HCT116 (cell line): ENCODE results near the gene NHSL2. TPM values are rescaled to one million over a fixed set of nuclear protein-coding genes. Genes with fewer than 3 reads are reported as not detected.

Source experiments
- ATAC-seq: fragments of 200-7000 bp; cut with Tn5 transposase; 2 replicates; pipeline ENCODE4 v1.9.1; 2020; ENCODE audit warnings: mild to moderate bottlenecking, moderate library complexity
- BruUV-seq: library from RNA; stranded (reverse); fragments of 400-500 nt; replicated peaks from 2 replicates; lab custom pipeline; 2021; lab: Mats Ljungman, UMichigan
- CTCF ChIA-PET: fragments of 300-600 bp; sonication (Branson Sonifier 250); formaldehyde crosslinking; loops from one replicate; lab custom pipeline; 2021; ENCODE audit warnings: antibody characterized with exemption; lab: Charles Lee
- POLR2A ChIA-PET: fragments of 300-600, 350-600 bp; sonication (Branson Sonifier 250); formaldehyde crosslinking; loops from one replicate; lab custom pipeline; 2021; ENCODE audit warnings: antibody characterized with exemption; lab: Charles Lee
- RAD21 ChIA-PET, 2 experiments: fragments of 300-600 bp; sonication (Branson Sonifier 250); formaldehyde crosslinking; loops; one replicate each; lab custom pipeline; 2023; ENCODE audit warnings: low total read pairs in 2 of 2; ENCODE audit not compliant: uncharacterized antibody in 2 of 2, unreplicated experiment in 2 of 2, low non-redundant PET in 1 of 2; lab: Charles Lee
- DNase-seq: peaks from one replicate; pipeline ENCODE4 v3.0.0-alpha.2; 2010; ENCODE audit warnings: low read depth, low spot score
- H2AFZ ChIP-seq: fragments of 200-600 bp; shearing (Covaris generic), sonication (generic); 2 replicates; pipeline ENCODE4 v1.6.1; 2017; ENCODE audit warnings: low read depth, mixed run types, mixed read lengths, antibody characterized with exemption, low read length; ENCODE audit not compliant: poor library complexity, severe bottlenecking
- H3K27ac ChIP-seq: 2 replicates; pipeline ENCODE4 v1.5.1; 2012; ENCODE audit warnings: low read depth, low read length
- H3K27me3 ChIP-seq: fragments of 200-600 bp; sonication (generic); 2 replicates; pipeline ENCODE4 v1.6.1; 2016; ENCODE audit warnings: mixed run types, low read length, mixed read lengths; ENCODE audit not compliant: insufficient read depth
- H3K36me3 ChIP-seq, 2 experiments: fragments of 200-500 bp in 1 of 2; fragments of 200-600 bp in 1 of 2; sonication (Bioruptor generic) in 1 of 2; sonication (generic) in 1 of 2; 2 replicates each; pipeline versions ENCODE4 v1.5.1 to v1.6.1; 2014 to 2016; ENCODE audit warnings: low read length in 2 of 2, inconsistent platforms in 1 of 2, mixed read lengths in 1 of 2, mixed run types in 1 of 2; ENCODE audit not compliant: insufficient read depth in 2 of 2, control insufficient read depth in 1 of 2
- H3K4me1 ChIP-seq, 2 experiments: fragments of 200-600 bp in 1 of 2; sonication (generic) in 1 of 2; 2 replicates each; pipeline versions ENCODE4 v1.5.1 to v1.6.1; 2012 to 2017; ENCODE audit warnings: low read length in 2 of 2, inconsistent platforms in 1 of 2, mild to moderate bottlenecking in 1 of 2, mixed read lengths in 1 of 2, mixed run types in 1 of 2, moderate library complexity in 1 of 2; ENCODE audit not compliant: insufficient read depth in 2 of 2, control insufficient read depth in 1 of 2
- H3K4me2 ChIP-seq: fragments of 200-600 bp; sonication (generic); 2 replicates; pipeline ENCODE4 v1.6.1; 2017; ENCODE audit warnings: mixed run types, low read length, mixed read lengths
- H3K4me3 ChIP-seq, 2 experiments: fragments of 200-600 bp in 1 of 2; sonication (generic) in 1 of 2; replicated peaks in 1 of 2; 2 replicates each; pipeline ENCODE4 v1.5.1; 2011 to 2016; ENCODE audit warnings: low read length in 2 of 2, control low read depth in 1 of 2, low read depth in 1 of 2, mild to moderate bottlenecking in 1 of 2, mixed read lengths in 1 of 2, mixed run types in 1 of 2
- H3K79me2 ChIP-seq: fragments of 200-600 bp; sonication (generic); 2 replicates; pipeline ENCODE4 v1.6.1; 2017; ENCODE audit warnings: mild to moderate bottlenecking, mixed run types, low read length, moderate library complexity, mixed read lengths; ENCODE audit not compliant: insufficient read depth
- H3K9ac ChIP-seq: fragments of 200-600 bp; sonication (generic); 2 replicates; pipeline ENCODE4 v1.6.1; 2016; ENCODE audit warnings: low read length, mixed read lengths
- H3K9me2 ChIP-seq: fragments of 200-600 bp; sonication (generic), shearing (Covaris generic); 2 replicates; pipeline ENCODE4 v1.6.1; 2017; ENCODE audit warnings: mixed run types, mild to moderate bottlenecking, moderate library complexity; ENCODE audit not compliant: insufficient read depth
- H3K9me3 ChIP-seq, 2 experiments: fragments of 200-500 bp in 1 of 2; fragments of 200-600 bp in 1 of 2; sonication (Bioruptor generic) in 1 of 2; sonication (generic) in 1 of 2; 2 replicates each; pipeline ENCODE4 v1.6.1; 2014 to 2017; ENCODE audit warnings: low read length in 2 of 2, mixed read lengths in 2 of 2, inconsistent platforms in 1 of 2, low read depth in 1 of 2, mild to moderate bottlenecking in 1 of 2, mixed run types in 1 of 2, moderate library complexity in 1 of 2; ENCODE audit not compliant: control insufficient read depth in 1 of 2, insufficient read depth in 1 of 2
- H4K20me1 ChIP-seq: fragments of 200-600 bp; sonication (generic), shearing (Covaris generic); 2 replicates; pipeline ENCODE4 v1.6.1; 2017; ENCODE audit warnings: mixed run types, mild to moderate bottlenecking, moderate library complexity; ENCODE audit not compliant: insufficient read depth
- ELF1 ChIP-seq: IDR thresholded peaks from 2 replicates; pipeline ENCODE4 v1.6.1; 2012; ENCODE audit warnings: low read depth, borderline replicate concordance
- EZH2 ChIP-seq: fragments of 200-600 bp; sonication (generic); IDR thresholded peaks from 2 replicates; pipeline ENCODE4 v1.6.1; 2017; ENCODE audit warnings: antibody characterized with exemption, mixed run types
- POLR2AphosphoS5 ChIP-seq: IDR thresholded peaks from 2 replicates; pipeline ENCODE4 v1.6.1; 2011; ENCODE audit warnings: mild to moderate bottlenecking, low read depth, low read length, moderate library complexity
- RAD21 ChIP-seq: IDR thresholded peaks from 2 replicates; pipeline ENCODE4 v1.6.1; 2012; ENCODE audit warnings: low read depth, mild to moderate bottlenecking
- SP1 ChIP-seq: IDR thresholded peaks from 2 replicates; pipeline ENCODE4 v1.6.1; 2012; ENCODE audit warnings: low read depth
- TCF7L2 ChIP-seq: IDR thresholded peaks from 2 replicates; pipeline ENCODE4 v1.7.0; 2011; ENCODE audit warnings: borderline replicate concordance, inconsistent platforms; ENCODE audit not compliant: insufficient read depth, insufficient read length; ENCODE audit errors: extremely low read depth
- ZBTB33 ChIP-seq: IDR thresholded peaks from 2 replicates; pipeline ENCODE4 v1.6.1; 2011; ENCODE audit warnings: mild to moderate bottlenecking, low read length, moderate library complexity; ENCODE audit not compliant: insufficient replicate concordance; ENCODE audit errors: extremely low read depth
- ZFX ChIP-seq: fragments of 450-650 bp; IDR thresholded peaks from 2 replicates; pipeline ENCODE4 v1.6.1; 2017
- intact Hi-C: fragments of 100-400 bp; cut with micrococcal nuclease; formaldehyde crosslinking; loops from 2 replicates; pipeline ENCODE4 v1.10.0; 2022
- total RNA-seq: library from RNA; stranded (reverse); gene quantifications from one replicate; pipeline ENCODE4 v1.2.1, GENCODE V29; 2021; ENCODE audit not compliant: unreplicated experiment
- TF ChIP-seq, protein P1 (sequence below), 3 experiments: fragments of 200-600 bp in 1 of 3; sonication (generic) in 1 of 3; IDR thresholded peaks in 2 of 3; conservative IDR thresholded peaks in 1 of 3; 2 replicates each; pipeline ENCODE4 v1.5.1; 2012 to 2017; ENCODE audit warnings: low read depth in 2 of 3, low read length in 2 of 3, antibody characterized with exemption in 1 of 3, borderline replicate concordance in 1 of 3, control low read depth in 1 of 3, mild to moderate bottlenecking in 1 of 3, mixed read lengths in 1 of 3, mixed run types in 1 of 3, moderate library complexity in 1 of 3; ENCODE audit not compliant: insufficient read depth in 1 of 3
- TF ChIP-seq, protein P2 (sequence below): IDR thresholded peaks from 2 replicates; pipeline ENCODE4 v1.6.1; 2012

Gene NHSL2
- total RNA-seq, 1 experiment from 2014 or later: 0.22 TPM

GRCh38 chrX:71870208-71871098 is 40.2 kb upstream of the NHSL2 start:
- H4K20me1 ChIP-seq: no peaks in the 10 kb centered on the region
- RAD21 ChIA-PET: interaction anchor here (0.6 to 1.0 kb wide), 3 partner anchors 18 to 1345 kb away, joined by 3 to 4 read pairs (median 3); no protein-coding TSS in a partner anchor
- H3K9me2 ChIP-seq: no peaks in the 10 kb centered on the region
- no peaks in the 10 kb centered on the region for H3K36me3 ChIP-seq
- DNase-seq: peak; percentile 39
- no peak overlapping the region for H3K4me2 ChIP-seq
- no peaks in the 10 kb centered on the region for H3K79me2 ChIP-seq
- TF ChIP-seq TCF7L2 (no peak), RAD21 (peak; percentile 57)
- TF ChIP-seq, protein P1, sequence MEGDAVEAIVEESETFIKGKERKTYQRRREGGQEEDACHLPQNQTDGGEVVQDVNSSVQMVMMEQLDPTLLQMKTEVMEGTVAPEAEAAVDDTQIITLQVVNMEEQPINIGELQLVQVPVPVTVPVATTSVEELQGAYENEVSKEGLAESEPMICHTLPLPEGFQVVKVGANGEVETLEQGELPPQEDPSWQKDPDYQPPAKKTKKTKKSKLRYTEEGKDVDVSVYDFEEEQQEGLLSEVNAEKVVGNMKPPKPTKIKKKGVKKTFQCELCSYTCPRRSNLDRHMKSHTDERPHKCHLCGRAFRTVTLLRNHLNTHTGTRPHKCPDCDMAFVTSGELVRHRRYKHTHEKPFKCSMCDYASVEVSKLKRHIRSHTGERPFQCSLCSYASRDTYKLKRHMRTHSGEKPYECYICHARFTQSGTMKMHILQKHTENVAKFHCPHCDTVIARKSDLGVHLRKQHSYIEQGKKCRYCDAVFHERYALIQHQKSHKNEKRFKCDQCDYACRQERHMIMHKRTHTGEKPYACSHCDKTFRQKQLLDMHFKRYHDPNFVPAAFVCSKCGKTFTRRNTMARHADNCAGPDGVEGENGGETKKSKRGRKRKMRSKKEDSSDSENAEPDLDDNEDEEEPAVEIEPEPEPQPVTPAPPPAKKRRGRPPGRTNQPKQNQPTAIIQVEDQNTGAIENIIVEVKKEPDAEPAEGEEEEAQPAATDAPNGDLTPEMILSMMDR (IDR thresholded peaks at IDR 0.05 in 2 of 3, conservative IDR thresholded peaks at IDR 0.05 in 1 of 3; ENCODE audit: borderline replicate concordance in 1 of 3, insufficient read depth in 1 of 3, low read depth in 2 of 3, low read length in 2 of 3): peak; percentile 53 to 69 (median 68)
- intact Hi-C loops: loop anchor here (10.0 kb wide), 1 partner anchor 254 kb away; no protein-coding TSS in a partner anchor
- H2AFZ ChIP-seq: no peak overlapping the region
- POLR2A ChIA-PET: no interaction called here
- no peak overlapping the region for H3K27ac ChIP-seq
- no peak overlapping the region for H3K9ac ChIP-seq
- CTCF ChIA-PET: no interaction called here
- H3K9me3 ChIP-seq: no peaks in the 10 kb centered on the region
- no peak overlapping the region for H3K4me3 ChIP-seq
- BruUV-seq: no TSS peak
- ATAC-seq: peak; percentile 99
- no peaks in the 10 kb centered on the region for H3K27me3 ChIP-seq
- H3K4me1 ChIP-seq: no peaks in the 10 kb centered on the region

- no peak for ATAC-seq
- POLR2A ChIA-PET: no interaction called here
- TF ChIP-seq POLR2AphosphoS5: no peak
- no peak for TF ChIP-seq EZH2
- no peak for TF ChIP-seq ZFX
- TF ChIP-seq SP1: no peak
- TF ChIP-seq, protein P2, sequence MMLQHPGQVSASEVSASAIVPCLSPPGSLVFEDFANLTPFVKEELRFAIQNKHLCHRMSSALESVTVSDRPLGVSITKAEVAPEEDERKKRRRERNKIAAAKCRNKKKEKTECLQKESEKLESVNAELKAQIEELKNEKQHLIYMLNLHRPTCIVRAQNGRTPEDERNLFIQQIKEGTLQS: no peak
- TF ChIP-seq RAD21: no peak
- no peak for TF ChIP-seq ZBTB33
- no peak for TF ChIP-seq ELF1
These were observed 39.3 kb upstream of the NHSL2 start for GRCh38 chrX:71871367-71871766.

More at GRCh38 chrX:71871367-71871766, 39.3 kb upstream of the NHSL2 start:
- no peak overlapping the region for H3K27ac ChIP-seq
- no peak overlapping the region for H3K4me3 ChIP-seq
- H3K9me3 ChIP-seq: no peaks in the 10 kb centered on the region
- H3K4me2 ChIP-seq: no peak overlapping the region
- H2AFZ ChIP-seq: no peak overlapping the region
- no peaks in the 10 kb centered on the region for H3K9me2 ChIP-seq
- no peaks in the 10 kb centered on the region for H4K20me1 ChIP-seq
- CTCF ChIA-PET: no interaction called here
- RAD21 ChIA-PET: interaction anchor here in 1 of 2 experiments (0.7 kb wide), 1 partner anchor 19 kb away, joined by 4 read pairs; no protein-coding TSS in a partner anchor
- no peaks in the 10 kb centered on the region for H3K36me3 ChIP-seq
- H3K27me3 ChIP-seq: no peaks in the 10 kb centered on the region
- no TSS peak for BruUV-seq
- DNase-seq: no peak
- intact Hi-C loops: loop anchor here (10.0 kb wide), 1 partner anchor 253 kb away; no protein-coding TSS in a partner anchor
- no peak overlapping the region for H3K9ac ChIP-seq
- no peaks in the 10 kb centered on the region for H3K79me2 ChIP-seq
- H3K4me1 ChIP-seq: no peaks in the 10 kb centered on the region
